GM15510 (cell line): ENCODE measurements around the gene PLOD1.

Experiments used
- POLR2A ChIP-seq: IDR thresholded peaks from 3 replicates; pipeline ENCODE4 v1.6.1; 2011; ENCODE audit warnings: borderline replicate concordance; ENCODE audit not compliant: insufficient read length; ENCODE audit errors: extremely low read depth

PLOD1 gene

DNA sequence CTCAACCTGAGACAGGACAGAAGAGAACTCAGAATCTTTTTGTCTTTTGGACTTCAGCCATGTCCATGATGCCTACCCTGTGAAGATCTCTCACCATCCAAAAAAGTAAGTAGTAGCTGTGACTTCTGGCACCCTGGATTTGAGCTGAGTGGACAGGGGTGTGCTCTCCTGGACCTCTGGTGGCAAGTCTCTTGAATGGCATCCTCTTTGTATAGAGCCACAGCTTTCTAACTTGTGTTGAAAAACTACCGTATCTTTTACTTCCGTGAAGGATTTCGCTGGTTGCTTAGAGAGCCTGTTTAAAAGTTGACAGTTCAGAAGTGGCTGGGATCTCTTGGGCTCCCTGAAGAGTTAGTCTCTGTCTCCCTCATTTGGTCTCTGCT is 47.5 kb downstream of the PLOD1 start:
- no peak for TF ChIP-seq POLR2A

DNA sequence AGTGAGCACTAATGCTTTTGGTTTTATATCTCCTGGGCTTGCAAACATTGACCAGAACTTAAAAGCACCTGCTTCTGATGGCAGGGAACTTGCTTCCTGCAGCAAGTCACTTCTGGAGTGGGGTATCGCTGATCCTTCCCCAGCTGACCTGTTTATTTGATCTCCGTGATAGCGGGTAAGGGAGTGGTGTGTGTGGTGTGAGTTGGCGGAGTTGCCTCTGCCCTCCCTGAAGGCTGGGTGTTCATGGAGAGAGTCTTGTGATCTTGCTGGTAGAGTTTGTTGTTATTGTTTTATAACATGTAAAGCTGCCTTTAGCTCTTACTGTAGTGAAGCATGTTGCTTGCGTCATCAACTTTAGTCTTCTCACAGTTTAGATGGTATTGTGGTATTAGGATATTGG is 49.6 kb downstream of the PLOD1 start:
- no peak for TF ChIP-seq POLR2A

DNA sequence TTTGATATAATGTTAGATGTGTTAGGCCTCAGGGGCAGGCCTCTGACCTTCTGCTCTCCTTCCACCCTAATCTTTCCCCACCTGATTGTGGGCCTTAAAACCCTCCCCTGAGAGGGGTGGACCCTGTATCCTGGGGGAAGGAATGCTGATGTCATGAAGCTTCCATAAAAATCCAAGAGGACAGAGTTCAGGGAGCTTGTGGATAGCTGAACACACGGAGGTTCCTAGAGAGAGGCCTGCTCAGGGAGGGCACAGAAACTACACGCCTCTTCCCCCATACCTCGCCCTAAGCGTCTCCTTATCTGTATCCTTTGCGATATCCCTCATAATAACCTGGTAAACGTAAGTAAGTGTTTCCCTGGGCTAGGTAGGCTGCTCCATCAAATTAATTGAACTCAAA is 50.1 kb downstream of the PLOD1 start:
- TF ChIP-seq POLR2A: no peak

DNA sequence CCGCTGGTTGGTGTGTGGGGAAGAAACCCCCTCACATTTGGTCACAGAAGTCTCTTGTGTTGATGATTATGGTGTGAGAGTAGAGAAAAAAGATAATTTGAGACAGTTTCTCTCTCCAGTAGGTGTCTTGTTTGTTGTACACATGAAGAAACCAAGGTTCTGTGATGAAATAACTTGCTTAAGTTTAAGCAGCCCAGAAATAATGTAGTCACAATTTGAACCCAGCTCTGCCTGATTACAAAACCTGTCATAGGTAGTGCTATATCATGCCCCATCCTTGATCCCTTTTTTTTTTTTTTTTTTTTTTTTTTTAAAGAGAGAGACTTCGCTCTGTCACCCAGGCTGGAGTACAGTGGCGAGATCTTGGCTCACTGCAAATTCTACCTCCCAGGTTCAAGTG is 50.7 kb downstream of the PLOD1 start:
- TF ChIP-seq POLR2A: no peak

DNA sequence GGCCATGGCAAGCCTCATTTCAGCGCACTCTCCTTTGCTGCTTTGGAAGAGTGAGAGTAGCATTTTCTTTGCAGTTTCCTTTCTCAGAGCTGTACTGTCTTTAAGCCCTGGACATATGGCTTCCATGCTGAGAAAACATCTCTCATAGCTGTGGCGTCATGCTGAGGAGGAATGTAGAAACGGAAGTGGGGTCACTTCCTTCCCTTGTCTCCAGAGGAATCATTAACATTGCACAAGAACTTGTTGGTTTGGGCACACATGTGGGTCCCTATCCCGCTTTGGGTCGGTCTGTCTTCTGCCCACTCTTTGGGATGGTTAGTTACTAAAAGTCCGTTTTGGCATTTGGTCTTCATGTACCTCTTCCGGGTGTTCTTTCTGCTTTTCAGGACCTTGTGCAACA is 51.3 kb downstream of the PLOD1 start:
- no peak for TF ChIP-seq POLR2A

DNA sequence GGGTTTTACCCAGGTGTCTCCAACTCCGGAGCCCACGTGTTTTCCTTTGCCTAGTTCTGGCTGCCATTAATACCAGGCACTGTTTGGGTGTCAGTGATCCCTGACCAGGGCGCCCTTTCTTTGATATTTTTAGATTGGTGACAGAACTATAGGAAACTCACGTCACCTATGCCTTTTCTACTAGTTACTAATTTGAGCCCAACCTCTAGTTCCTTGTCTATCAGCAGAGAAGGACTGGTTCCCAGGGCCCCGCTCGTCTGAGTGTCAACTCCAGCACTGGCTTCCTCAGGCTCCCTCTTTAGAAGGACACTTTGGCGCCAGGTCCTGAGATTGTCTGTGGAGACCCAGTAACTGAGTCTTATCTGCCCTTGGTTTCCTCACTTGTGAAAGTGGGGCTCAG is 55.2 kb downstream of the PLOD1 start:
- TF ChIP-seq POLR2A: no peak

DNA sequence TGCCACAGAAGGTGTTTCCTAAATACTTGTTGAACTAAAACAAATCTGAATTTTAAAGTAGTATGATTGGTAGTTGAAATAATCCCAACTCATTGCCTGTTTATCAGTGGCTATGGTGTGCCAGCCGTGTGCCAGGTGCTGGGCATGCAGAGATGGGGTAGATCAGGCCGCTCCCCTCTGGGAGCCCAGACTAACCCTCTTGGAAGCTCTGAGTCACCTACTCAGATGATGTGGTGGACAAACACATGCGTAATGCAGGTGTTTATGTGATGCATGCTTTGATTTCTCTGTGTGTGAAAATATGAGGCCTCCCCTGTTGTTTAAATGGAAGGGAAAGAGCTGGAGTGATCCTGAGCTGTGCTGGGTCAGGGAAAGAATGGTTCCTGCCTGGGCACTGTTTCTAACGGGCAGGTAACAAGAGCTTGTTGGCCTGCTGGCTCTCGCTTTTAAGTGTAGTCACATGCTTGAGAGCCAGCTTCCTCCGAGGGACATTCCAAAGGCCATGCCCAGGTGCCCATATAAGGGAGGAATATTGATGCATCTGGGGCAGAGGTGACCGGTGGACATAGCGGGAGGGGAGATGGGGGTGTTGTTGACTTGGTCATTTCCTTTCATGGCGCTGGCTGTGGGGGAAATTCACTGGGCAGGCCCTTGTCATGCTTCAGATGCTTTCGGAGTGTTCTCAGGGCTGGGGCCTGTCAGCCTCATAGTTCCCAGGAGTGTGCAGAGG is 56.0 kb downstream of the PLOD1 start:
- no peak for TF ChIP-seq POLR2A

DNA sequence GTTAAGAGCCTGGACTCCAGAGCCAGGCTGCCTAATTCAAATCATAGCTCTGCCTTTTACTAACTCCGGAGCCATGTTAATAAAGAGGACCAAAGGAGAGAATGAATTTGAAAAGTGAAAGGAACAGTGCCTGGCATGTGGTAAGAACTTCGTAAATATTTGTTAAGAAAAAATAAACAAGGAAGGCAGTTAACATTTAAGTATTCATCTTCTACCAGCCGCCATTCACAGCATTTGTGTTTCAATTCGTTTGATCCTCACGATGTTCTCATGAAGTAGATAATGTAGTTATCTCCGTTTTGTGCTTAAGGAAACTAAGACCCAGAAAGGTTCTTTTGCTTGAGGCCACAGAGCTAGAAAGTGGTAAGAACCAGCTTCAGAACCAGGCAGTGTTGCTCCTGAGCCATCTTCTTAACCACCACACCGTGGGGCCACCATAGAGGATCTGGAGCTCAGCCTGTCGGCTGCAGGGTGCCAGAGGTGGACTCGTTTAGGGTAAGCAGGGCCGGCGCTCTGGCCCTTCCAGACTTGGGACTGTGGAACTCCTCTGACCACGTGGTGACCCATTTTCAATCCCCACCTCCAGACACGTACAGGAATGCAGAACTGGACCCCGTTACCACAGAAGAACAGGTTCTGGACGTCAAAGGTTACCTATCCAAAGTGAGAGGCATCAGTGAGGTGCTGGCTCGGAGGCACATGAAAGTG is 57.6 kb downstream of the PLOD1 start:
- TF ChIP-seq POLR2A: no peak

DNA sequence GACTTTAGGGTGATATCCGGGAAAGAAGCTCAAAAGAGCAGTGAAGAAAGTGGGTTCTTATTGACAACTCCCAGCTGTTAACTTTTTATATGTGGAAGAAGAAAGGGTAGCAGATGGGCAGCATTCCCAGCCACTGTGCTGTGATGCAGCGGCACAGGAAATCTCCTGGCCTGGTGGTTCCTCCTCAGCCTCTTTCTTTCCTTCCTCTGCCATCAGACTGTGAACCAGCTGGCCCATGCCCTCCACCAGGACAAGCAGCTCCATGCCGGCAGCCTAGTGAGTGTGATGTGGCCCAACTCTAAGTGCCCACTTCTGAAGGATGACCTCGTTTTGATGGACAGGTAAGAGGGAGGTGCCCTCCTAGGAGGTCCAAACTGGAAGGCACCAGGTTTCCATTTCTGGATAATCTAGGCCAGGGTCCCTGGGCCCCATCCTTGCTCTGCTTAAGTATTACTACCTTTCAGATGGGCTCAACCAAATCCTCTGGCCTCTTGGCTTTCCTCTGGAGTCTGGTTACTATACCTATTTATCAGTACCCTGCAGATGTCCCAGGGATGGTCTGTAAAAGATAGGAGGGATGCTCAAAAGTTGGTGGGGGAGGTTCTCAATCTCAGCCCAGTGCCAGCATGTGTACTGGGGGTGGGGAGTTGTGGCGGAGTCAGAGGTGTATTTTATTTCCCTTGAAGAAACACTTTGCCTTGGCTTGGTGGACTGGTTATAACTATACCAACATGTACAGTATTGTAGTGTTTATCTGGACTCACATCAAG is 62.7 kb downstream of the PLOD1 start:
- no peak for TF ChIP-seq POLR2A

DNA sequence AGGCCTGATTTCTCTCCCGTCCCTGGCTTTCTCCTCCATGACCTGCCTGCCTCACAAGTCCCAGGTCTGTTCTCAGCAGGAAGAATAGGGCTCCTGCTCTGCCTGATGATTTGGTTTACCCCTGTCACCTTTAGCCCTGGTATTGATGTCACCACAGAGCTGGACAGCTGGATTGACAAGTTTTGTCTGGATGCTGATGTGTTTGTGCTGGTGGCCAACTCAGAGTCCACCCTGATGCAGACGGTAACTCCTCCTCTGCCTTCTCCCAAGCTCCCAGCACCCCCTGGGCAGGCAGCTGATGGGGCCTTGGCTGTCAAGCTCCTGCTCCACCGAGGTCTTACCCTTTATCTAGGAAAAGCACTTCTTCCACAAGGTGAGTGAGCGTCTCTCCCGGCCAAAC is 64.1 kb downstream of the PLOD1 start:
- TF ChIP-seq POLR2A: no peak

DNA sequence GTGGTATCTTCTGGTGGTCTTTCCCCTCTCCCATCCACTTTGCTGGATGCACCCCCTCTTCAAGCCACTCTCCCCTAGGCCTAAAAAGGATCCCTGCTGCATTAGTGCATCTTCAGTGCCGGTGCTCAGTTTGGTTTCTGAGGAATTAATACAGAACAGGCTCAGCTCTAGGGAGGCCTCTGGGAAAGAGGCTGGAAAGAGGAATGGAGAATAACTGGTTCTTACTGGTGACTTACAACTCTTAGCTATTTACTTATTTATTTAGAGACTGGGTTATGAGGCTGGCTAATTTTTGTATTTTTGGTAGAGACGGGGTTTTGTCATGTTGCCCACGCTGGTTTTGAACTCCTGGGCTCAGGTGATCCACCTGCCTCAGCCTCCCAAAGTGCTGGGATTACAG is 64.7 kb downstream of the PLOD1 start:
- TF ChIP-seq POLR2A: no peak

DNA sequence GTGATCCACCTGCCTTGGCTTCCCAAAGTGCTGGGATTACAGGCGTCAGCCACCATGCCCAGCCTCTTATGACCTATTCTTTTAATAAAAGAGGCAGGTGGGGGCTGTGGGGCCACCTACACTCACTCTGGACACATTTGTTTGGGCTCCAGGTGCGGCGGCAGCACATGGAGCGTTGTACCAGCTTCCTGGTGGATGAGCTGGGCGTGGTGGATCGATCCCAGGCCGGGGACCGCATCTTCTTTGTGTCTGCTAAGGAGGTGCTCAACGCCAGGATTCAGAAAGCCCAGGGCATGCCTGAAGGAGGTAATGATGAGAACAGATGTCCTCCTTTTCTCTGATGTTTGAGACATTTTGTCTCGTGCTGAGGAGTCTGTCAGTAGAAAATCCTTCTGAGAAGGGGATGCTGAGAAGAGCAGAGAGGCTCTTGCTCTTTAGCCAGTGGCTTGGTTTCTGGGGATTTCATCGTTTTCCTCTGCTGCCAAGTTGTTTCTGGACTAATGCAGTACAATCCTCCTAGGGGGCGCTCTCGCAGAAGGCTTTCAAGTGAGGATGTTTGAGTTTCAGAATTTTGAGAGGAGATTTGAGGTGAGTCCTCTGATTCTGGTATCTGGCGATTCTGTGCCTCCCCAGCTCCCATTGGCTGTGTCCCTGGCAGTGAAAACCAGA is 66.9 kb downstream of the PLOD1 start:
- TF ChIP-seq POLR2A: no peak

DNA sequence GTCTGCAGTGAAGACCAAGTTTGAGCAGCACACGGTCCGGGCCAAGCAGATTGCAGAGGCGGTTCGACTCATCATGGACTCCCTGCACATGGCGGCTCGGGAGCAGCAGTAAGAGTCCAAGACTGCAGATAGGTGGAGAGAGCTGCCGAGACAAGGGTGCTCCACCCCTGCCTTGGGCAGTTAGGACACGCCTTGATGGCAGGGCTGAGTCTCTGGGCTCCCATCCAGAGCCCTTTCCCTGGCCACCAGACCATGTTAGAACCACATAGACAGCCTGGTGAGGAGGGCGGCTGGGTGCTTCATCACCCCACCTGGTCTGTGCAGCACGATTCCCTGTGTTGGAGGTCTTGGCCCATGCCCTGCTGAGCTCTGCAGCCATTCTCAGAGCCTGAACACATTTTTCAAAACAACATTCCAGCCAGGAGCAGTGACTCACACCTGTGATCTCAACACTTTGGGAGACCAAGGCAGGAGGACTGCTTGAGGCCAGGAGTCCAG is 67.5 kb downstream of the PLOD1 start:
- no peak for TF ChIP-seq POLR2A

DNA sequence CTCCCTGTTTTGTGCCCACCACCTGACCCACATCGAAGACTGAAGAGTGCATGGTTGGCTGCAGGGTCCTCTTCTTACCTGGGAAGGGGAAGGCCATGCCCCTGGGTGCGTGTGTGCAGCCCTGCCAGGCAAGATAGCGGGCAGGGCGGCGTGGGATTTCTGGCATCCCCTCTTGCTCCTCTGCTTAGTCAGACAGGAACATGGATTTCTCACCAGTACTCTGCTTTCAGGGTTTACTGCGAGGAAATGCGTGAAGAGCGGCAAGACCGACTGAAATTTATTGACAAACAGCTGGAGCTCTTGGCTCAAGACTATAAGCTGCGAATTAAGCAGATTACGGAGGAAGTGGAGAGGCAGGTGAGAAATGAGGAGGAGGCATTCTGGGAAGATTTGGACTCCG is 69.2 kb downstream of the PLOD1 start:
- no peak for TF ChIP-seq POLR2A
